ENCODE measurements around the gene DDX51.

DNA sequence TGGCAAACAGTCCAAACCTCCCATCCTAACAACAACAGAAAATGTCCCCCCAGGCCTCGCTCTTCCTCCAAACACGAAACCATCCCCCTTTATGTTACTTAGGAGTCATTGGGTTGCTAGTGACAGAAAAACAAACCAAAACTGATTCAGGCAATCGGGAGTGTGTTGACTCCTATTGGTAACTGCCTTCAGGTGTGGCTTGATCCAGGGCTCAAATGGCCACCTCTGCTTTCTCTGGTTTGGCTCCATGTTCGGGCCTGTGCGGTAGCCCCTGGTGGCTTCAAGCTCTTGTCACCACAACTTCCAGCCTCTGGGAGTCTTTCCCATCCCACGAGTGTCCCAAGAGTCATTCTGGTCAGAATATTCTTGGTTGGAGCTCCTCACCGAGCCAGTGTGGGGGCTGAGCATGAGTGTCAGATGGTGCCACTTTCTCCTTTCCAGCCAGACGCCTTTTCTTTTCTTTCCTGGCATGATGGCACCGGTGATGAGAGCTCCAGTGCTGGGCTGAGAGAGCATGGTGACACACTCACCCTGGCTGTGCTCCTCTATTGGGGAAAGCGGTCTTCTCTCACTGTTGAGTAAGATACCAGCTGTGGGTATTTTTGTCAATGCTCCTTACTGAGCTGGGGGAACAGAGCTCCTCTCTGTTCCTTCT is 38.7 kb upstream of the DDX51 start:
- TF ChIP-seq POLR2AphosphoS5 (IDR thresholded peaks at IDR 0.05; ENCODE audit: low read depth, low read length) (no peak), POLR2A (IDR thresholded peaks at IDR 0.05; ENCODE audit: low read depth, low read length) (no peak), SPI1 (IDR thresholded peaks at IDR 0.05; ENCODE audit: low read depth, low read length) (no peak)

Data from GM12891 (cell line).